Ureter (tissue), 1 donor: Measurements from ENCODE around the gene PAPOLB. TPM values are rescaled to one million over a fixed set of nuclear protein-coding genes. Genes with fewer than 3 reads are reported as not detected.

Experiments used
- DNase-seq: peaks from one replicate; pipeline ENCODE4 v3.0.0-alpha.2; 2020; ENCODE audit warnings: low spot score
- total RNA-seq: library from RNA; stranded (reverse); gene quantifications from one replicate; pipeline ENCODE4 v1.2.4, GENCODE V29; 2023
- donor health status: DM: yes; HTN: yes; CAD: no.

PAPOLB gene
- total RNA-seq, 1 donor from 2014 or later = 0.29 TPM

GRCh38 chr7:4824120-4824775 is 37.6 kb downstream of the PAPOLB start:
- no peak for DNase-seq

DNA sequence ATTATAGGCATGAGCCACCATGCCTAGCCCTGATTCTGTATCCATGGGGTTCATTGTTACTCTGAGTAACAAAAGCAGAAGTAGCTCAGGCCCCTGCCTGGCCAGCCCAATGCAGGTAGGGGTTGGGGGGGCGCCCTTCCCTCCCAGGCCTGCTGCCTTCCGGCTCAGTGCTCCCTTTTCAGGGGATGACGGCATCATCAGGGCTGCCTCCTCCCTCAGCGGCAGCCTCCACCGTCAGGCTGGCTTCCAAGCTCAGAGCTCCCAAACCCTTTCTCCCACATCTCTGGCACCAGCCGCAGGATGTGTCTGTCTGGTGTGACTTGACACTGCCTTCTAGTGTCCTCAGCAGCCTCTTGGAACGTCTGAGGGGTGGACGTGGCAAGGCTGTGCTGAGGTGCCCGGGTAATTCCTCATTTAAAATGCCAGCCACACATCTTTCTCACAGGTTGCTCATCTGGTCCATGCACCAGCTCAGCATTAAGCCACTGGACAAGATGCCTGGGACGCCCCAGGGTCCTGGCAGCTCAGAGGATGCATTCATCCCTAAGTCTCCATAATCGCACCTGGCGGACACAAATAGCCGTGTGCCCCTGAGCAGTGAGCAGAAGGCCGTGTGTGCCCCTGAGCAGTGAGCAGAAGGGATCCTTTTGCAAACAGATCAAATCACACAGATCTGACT is 38.2 kb downstream of the PAPOLB start:
- DNase-seq = no peak

DNA sequence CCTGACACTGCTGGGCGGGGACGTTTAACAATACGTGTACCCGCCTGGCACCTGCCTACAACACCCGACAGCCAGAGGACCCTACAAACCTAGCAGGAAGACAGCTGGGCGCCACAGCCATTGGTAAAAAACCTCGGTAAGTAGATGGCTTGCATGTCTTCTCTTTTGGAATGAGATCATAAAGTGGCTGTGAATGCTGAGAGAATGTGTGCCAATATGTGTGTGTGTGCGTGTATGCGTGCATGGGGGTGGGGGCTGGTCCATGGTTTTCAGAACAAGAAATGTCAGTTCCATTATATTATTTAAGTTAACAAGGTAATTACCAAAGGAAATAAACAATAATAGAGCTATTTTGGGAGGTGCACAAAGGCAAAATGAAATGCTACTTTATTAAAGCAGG is 39.2 kb downstream of the PAPOLB start:
- DNase-seq = no peak

DNA sequence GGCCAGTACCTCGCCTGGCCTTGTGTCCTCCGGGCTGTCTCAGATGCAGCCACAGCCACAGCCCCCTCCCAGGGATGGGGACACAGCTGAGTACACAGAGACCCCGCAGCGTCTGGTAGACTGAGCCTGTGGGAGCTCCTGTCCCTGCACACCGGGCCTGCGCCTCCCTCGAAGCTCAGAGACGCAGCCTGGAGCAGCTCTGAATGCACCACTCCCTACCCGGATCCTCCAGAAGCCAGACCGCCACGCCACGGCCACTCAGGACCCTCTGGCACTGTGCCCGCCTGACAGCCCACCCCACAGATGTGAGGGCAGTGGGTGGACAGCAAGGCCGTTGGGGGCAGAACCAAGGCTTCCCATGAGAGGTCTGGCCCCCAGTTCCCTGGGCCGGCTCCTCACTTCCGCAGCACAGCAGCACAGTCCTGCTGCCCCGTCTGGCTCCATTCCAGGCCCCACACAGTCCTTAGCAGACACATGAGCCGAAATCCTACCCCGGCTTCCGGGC is 40.8 kb downstream of the PAPOLB start:
- DNase-seq = no peak

GRCh38 chr7:4820405-4820966 is 41.3 kb downstream of the PAPOLB start:
- DNase-seq = no peak

DNA sequence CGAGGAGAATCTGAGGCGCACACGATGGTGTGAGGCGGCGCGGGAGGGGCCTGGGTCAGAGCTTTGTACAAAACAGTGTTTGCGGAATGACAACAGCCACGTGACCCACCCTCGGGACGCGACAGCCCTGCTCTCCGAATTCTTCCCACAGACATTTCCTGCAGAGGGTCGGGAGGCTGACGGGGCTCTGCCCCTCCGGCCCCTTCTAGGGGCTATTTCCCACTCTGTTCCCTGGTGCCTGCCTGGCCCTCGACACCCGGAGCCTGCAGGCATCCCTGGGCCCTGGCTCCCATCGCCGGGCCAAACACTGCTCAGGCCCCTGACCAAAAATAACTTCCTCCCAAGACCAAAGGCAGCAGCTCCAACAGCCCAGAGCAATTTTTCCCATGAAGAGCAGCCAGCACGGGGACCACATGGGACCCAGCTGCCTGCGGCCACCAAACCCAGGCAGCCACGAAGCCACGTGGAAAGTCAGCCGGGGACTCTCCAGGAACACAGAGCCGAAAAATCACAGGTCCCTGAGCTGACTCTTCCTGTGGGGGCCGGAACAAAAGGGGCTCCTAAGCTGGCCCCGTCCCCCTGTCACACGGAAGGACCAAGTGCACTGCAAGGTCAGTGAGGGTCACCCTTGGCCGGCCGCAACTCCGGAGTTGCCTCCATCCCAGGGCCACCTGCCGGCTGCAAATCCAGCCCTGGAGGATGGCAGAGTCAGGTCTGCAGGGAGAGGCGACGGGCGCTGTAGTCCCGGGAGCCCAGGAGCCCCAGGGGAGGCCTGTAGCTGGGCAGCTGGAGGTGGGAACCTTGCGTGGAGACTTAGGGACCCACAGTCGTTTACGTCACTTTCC is 42.0 kb downstream of the PAPOLB start:
- no peak for DNase-seq

GRCh38 chr7:4818000-4818794 is 43.6 kb downstream of the PAPOLB start:
- no peak for DNase-seq

GRCh38 chr7:4817178-4817901 is 44.5 kb downstream of the PAPOLB start:
- no peak for DNase-seq

DNA sequence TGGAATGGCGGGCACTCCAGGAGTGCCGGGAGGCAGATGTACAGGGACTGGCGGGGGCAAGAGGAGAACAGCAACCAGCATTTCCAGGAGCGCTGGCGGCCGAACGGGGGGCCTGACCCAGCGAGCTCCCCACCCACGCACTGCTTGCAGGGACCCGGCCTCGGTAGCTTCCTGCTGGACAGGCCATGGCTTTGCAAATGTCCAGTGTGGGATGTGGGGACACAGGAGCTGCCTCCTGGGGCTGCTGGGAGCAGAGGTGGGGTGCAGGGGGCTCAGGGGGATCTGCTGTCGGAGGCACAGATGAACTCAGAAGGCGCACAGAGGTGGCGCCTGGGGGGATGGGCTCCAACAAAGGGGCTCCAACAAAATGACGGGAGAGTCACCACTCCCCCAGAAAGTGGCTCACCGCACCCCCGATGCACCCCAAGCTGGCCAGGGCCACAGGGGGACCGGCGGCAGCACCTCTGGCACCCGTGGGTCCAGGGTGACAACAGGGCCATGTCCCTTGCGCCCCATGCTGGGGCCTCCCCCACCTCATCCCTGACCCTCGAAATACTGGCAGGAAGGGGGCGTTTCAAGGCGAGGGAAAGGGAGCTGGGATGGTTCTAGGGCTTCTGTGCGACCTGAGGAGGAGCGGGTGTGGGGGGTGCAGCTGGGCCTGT is 45.3 kb downstream of the PAPOLB start:
- DNase-seq = no peak

- DNase-seq = no peak
Measured at GRCh38 chr7:4815609-4816418, 46.0 kb downstream of the PAPOLB start.

DNA sequence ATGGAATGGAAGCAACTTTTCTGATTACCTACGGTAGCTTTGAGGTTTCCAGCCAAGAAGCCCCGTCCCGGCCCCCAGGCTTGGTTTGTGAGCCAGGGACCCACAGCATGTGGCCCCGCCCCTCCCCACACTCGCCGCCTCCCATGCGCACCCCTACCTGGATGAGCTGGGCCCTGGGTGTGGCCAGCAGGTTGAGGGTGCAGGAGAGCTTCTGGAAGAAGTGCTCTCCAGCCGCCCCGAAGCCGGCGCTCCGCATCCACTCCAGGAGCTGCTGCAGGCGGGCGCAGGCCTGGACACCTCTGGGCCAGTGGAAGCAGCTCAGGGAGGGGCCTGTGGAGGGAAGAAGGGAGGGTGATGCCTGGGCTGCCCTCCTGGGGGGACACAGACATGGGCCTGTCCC is 46.7 kb downstream of the PAPOLB start:
- no peak for DNase-seq

- DNase-seq = no peak
Measured at GRCh38 chr7:4814433-4814832, 47.4 kb downstream of the PAPOLB start.

DNA sequence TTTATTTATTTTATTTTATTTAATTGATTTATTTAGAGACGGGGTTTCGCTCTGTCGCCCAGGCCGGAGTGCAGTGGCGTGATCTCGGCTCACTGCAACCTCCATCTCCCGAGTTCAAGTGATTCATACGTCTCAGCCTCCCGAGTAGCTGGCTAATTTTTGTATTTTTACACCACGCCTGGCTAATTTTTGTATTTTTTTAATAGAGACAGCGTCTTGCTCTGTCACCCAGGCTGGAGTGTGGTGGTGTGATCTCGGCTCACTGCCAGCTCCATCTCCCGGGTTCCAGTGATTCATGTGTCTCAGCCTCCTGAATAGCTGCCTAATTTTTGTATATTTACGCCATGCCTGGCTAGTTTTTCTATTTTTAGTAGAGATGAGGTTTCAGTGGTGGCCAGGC is 52.2 kb downstream of the PAPOLB start:
- no peak for DNase-seq

- no peak for DNase-seq
Measured at GRCh38 chr7:4809091-4809591, 52.7 kb downstream of the PAPOLB start.

DNA sequence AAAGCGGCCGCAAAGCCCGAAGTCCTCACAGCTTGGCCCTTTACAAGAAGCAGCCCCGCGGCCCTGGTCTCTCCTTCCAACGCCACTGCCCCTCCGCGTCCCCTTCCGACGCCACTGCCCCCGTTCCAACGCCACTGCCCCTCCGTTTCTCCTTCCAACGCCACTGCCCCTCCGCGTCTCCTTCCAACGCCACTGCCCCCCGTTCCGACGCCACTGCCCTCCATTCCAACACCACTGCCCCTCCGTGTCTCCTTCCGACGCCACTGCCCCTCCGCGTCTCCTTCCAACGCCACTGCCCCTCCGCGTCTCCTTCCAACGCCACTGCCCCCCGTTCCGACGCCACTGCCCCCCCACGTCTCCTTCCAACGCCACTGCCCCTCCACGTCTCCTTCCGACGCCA is 53.3 kb downstream of the PAPOLB start:
- DNase-seq = no peak

DNA sequence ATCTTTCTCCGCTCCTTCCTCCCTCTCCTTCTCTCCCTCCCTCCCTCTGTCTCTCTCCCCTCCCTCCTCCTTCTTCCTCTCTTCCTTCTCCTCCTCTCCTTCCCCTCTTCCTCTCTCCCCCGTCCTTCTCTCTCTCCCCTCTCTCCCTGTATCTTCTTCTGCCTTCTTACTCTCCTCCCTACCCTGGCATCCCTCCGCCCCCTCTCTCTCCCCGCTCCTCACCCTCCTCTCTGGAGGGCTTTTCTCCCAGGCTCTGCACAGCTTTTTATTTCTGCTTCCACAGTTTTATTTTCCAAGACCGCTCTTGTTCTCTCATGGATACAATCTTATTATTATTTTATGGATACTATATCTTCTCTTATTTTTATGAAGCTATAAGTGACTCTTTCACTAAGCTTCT is 53.8 kb downstream of the PAPOLB start:
- no peak for DNase-seq
